Liver (tissue), 3 donors: ENCODE measurements around the gene TNFAIP3.

ENCODE experiments used
- GABPA ChIP-seq, 2 donors: IDR thresholded peaks in 1 of 2; conservative IDR thresholded peaks in 1 of 2; 2 replicates each; pipeline ENCODE4 v1.6.1; 2016; ENCODE audit warnings: antibody characterized with exemption in 2 of 2, mild to moderate bottlenecking in 1 of 2, moderate library complexity in 1 of 2
- JUND ChIP-seq, 2 donors: IDR thresholded peaks; 2 replicates each; pipeline ENCODE4 v1.6.1; 2016; ENCODE audit warnings: antibody characterized with exemption in 2 of 2
- TF ChIP-seq, protein P1 (sequence below): IDR thresholded peaks from 2 replicates; pipeline ENCODE4 v1.6.1; 2016; ENCODE audit warnings: antibody characterized with exemption, mild to moderate bottlenecking
- TF ChIP-seq, protein P2 (sequence below): fragments of 150-350 bp; IDR thresholded peaks from 2 replicates; pipeline ENCODE4 v1.5.1; 2017; ENCODE audit warnings: improper control_type of control experiment, low read depth, low read length; ENCODE audit not compliant: missing input control
- donor health status: healthy.
- donor health status: healthy.

DNA sequence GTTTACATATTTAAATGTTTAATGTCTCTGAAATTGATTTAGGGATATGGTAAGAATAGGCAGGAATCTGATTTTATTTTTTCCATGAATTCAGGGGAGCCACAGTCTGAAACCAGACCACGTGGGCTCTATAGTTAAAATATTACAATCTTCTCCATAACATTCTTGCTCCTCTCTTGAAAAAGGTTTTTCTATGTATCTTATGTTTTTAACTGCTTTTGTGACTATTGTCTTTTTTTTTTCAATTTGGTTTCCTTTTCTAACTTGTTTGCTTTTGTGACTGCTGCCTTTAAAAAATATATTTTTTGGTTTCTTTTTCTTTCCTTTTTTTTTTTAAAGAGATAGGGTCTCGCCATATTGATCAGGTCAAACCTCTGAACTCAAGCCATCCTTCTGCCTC is 40.1 kb downstream of the TNFAIP3 start:
- TF ChIP-seq, protein P1, sequence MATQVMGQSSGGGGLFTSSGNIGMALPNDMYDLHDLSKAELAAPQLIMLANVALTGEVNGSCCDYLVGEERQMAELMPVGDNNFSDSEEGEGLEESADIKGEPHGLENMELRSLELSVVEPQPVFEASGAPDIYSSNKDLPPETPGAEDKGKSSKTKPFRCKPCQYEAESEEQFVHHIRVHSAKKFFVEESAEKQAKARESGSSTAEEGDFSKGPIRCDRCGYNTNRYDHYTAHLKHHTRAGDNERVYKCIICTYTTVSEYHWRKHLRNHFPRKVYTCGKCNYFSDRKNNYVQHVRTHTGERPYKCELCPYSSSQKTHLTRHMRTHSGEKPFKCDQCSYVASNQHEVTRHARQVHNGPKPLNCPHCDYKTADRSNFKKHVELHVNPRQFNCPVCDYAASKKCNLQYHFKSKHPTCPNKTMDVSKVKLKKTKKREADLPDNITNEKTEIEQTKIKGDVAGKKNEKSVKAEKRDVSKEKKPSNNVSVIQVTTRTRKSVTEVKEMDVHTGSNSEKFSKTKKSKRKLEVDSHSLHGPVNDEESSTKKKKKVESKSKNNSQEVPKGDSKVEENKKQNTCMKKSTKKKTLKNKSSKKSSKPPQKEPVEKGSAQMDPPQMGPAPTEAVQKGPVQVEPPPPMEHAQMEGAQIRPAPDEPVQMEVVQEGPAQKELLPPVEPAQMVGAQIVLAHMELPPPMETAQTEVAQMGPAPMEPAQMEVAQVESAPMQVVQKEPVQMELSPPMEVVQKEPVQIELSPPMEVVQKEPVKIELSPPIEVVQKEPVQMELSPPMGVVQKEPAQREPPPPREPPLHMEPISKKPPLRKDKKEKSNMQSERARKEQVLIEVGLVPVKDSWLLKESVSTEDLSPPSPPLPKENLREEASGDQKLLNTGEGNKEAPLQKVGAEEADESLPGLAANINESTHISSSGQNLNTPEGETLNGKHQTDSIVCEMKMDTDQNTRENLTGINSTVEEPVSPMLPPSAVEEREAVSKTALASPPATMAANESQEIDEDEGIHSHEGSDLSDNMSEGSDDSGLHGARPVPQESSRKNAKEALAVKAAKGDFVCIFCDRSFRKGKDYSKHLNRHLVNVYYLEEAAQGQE, result no peak
- TF ChIP-seq, protein P2, sequence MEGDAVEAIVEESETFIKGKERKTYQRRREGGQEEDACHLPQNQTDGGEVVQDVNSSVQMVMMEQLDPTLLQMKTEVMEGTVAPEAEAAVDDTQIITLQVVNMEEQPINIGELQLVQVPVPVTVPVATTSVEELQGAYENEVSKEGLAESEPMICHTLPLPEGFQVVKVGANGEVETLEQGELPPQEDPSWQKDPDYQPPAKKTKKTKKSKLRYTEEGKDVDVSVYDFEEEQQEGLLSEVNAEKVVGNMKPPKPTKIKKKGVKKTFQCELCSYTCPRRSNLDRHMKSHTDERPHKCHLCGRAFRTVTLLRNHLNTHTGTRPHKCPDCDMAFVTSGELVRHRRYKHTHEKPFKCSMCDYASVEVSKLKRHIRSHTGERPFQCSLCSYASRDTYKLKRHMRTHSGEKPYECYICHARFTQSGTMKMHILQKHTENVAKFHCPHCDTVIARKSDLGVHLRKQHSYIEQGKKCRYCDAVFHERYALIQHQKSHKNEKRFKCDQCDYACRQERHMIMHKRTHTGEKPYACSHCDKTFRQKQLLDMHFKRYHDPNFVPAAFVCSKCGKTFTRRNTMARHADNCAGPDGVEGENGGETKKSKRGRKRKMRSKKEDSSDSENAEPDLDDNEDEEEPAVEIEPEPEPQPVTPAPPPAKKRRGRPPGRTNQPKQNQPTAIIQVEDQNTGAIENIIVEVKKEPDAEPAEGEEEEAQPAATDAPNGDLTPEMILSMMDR, result no peak
- TF ChIP-seq JUND (IDR thresholded peaks at IDR 0.05), result no peak
- TF ChIP-seq GABPA (IDR thresholded peaks at IDR 0.05 in 1 of 2, conservative IDR thresholded peaks at IDR 0.05 in 1 of 2), result no peak
